SW480 (cell line): Measurements from ENCODE around the gene ZNF236.
"Not testable (repeated sequence)": the region's sequence is repeated elsewhere in the genome, so short reads cannot be mapped to it uniquely, and the experiment has no call there.

Source experiments
- DNase-seq: peaks from one replicate; pipeline ENCODE4 v3.0.0-alpha.2; 2016; ENCODE audit warnings: low spot score

ZNF236 gene

DNA sequence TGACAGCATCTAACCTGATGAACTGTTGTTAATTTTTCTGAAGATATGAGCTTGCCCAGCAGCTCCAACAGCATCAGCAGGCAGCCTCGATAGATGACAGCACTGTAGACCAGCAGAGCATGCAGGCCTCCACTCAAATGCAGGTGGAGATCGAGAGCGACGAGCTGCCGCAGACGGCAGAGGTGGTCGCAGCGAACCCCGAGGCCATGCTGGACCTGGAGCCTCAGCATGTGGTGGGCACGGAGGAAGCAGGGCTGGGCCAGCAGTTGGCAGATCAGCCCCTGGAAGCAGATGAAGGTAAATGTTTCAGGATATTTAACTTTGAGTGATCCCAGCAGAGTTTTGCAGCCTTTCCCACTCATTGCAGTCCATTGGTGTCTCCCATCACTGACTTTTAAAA is 85.9 kb downstream of the ZNF236 start:
- DNase-seq = no peak

DNA sequence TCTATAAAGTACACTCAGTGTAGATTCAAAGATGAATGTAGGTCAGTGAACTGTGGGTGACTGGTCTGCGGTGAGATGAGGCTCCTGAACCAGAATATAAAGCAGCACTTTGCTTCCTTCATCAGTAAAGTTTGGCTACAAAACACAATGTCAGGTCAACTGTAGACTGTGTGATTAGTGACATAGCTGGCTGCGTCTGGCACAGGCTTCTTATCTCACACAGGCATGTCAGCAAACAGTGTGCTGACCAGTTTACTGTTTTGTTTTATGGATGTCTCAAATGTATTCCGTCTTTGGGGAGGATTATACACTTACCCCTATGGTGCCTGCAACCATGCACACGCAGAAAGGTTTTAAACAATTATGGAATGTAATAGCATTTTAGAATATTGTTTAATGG is 87.1 kb downstream of the ZNF236 start:
- no peak for DNase-seq

DNA sequence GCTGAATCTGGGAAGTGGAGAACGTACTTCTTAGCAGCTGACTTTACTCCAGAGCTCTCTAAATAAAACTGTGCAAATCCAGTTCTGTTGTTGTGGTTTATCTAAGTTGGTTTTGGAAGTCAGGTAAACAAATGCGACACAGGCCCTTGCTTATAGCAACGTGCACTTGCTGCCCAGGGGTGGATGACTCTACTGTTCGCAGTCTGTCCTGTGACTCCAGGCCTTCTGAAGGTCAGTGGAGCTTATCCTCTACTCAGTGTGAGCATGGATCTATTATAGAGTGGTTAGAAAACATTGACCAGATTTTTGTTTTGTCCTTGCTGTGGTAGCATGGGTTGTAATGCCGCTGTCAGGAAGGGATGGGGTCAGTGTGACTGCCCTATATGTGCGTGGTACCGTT is 89.1 kb downstream of the ZNF236 start:
- DNase-seq = no peak

DNA sequence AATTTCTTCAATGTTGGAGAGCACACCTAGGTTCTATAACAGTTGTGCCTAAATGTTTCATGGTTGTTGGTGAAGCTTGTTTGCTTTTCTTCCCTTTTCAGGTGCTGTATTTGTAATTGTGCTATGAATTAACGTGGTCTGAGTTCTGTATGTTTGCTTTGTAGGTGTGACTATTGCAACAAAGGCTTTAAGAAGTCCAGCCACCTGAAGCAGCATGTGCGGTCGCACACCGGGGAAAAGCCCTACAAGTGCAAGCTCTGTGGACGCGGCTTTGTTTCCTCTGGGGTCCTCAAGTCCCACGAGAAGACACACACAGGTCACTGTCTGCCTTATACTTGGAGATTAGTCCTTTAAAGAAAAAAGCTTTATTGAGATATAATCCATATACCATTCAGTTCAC is 91.2 kb downstream of the ZNF236 start:
- no peak for DNase-seq

DNA sequence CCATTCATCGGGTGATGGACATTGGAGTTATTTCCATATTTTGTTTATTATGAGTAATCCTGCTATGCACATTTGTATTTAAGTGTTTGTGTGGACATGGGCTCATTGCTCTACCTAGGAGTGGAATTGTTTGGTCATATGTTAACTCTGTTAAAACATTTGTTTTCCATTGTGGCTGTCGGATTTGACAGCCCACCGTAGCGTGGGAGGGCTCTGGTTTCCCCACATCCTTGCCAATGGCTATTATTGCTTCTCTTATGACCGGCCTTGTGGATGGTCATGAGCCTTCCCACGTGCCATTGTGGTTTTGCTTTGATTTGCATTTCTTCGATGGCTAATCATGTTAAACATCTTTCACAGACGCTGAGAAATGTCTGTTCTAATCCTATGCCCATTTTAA is 92.0 kb downstream of the ZNF236 start:
- no peak for DNase-seq

DNA sequence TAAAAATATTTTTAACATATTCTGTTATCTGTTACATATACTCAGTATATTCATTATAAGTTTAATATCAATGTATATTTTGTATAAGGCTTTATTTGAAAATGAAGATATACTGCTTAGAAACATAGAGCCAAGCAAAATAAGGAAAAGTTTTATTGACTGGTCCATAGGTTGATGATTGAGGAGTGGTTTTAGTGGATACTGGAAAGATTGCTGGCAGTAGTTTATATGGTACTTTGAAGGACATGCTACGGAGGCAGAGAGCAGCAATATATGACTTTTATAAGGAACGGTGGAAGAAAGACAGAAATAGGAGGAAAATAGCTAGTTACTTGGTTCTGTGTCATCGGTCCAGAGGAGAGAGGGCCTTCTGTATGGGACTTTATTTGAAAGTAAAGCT is 92.4 kb downstream of the ZNF236 start:
- DNase-seq = no peak

DNA sequence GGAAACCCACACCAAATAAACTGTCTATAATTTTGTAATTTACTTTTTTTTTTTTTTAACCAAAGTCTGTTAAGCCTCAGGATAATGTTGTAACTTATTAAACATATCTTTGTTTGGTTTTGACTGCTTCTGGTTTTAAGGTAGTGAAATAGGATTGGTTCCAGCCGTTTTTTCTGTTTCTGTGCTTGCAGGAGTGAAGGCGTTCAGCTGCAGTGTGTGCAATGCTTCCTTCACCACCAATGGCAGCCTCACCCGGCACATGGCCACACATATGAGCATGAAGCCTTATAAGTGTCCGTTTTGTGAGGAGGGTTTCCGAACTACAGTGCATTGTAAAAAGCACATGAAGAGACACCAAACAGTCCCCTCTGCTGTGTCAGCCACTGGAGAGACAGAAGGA is 93.1 kb downstream of the ZNF236 start:
- DNase-seq = no peak

DNA sequence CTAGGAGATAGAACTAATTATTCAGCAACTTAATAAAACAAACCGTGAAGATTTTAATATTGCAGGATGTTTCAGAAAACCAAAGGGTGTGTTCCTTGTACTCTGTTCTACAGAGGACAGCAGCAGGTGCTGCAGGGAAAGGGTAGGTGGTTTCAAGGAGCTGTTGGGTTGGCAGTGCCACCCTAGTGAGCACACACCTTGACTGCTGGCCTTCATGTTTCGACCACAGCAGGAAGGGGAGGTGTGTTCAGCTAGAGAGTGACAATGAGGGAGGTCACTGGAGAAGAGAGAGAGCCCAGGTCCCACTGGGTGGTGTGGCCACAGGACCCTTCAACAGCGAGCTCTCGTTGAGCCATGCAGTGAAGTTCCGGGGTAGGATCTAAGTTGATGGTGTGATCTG is 98.6 kb downstream of the ZNF236 start:
- no peak for DNase-seq

DNA sequence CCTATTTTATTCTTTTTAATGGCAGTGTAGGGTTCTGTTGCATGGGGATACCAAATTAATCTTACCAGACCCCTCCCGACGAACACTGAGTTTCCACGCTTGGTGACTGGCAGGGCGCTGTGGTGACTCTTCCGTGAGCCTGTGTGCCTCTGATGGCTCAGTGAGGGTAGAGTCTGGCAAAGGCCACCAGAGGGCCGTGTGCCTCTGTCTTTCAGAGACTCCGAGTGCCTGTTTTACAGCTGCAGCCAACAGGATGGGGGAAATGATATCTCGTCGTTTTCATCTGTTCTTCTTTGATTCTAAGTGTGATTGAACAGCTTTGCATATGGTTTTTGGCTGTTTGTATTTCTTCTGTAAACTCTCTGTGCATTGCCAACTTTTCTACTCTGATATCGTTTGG is 99.8 kb downstream of the ZNF236 start:
- no peak for DNase-seq

DNA sequence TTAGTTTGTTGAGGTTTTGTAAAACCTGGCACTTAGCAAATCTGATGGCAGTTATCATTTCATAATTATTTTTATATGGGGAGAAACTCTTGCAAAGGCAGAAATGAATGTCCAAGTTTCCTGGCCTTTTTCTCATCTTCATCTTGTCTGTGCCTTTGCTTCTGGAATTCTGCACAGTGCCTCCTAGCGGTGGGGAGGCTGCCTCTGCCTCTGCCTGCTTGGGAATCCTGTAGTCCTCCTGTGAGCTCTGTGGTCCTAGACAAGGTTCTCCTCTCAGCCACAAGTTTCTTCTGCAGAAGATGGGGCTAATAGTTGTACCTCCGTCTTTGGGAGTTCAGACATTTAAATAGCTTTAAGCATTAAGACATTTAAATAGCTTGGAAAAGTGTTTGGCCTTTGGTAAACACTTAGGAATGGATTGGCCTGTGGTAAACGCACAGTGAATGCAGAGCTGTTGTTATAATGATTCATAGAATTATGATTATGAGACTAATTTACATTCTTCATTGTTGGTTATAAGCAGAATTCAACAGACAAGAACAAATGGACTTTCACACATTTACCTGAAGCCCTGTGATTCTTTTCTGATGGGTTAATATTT is 101.2 kb downstream of the ZNF236 start:
- DNase-seq = peak; percentile 2

DNA sequence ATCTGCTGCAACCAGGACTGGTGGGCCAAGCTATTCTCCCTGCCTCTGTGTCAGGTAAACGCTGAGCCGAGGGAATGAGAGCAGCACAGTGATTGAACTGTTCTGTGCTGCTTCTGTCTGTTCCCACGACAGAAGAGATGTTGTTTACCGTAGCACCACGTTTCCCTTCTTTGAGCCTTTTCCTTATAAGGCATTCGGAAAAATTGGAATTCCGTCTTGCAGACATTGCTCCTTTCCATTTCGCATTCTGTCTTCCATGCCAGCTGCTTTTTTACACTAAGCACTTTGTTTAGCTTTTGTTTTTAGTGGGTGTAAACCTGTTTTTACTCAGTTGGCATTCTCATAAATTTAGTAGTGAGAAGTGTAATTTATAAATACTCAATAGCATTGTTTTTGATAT is 103.1 kb downstream of the ZNF236 start:
- DNase-seq = no peak

DNA sequence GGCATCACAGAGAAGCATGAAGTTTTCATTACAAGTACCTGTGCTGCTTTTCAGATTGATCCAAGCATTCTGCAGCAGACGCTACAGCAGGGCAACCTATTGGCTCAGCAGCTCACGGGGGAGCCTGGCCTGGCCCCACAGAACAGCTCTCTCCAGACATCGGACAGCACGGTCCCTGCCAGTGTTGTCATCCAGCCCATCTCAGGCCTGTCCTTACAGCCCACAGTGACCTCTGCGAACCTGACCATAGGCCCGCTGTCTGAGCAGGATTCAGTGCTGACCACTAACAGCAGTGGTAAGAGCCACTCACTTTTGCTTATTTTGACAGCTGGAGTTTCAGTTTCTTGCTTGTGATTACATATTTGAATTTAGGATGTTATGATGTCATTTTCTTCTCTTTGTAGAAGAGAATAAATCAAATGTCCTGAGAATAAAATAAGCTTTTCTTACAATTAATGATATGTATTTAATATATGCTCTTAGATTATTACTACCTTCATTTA is 104.9 kb downstream of the ZNF236 start:
- no peak for DNase-seq

DNA sequence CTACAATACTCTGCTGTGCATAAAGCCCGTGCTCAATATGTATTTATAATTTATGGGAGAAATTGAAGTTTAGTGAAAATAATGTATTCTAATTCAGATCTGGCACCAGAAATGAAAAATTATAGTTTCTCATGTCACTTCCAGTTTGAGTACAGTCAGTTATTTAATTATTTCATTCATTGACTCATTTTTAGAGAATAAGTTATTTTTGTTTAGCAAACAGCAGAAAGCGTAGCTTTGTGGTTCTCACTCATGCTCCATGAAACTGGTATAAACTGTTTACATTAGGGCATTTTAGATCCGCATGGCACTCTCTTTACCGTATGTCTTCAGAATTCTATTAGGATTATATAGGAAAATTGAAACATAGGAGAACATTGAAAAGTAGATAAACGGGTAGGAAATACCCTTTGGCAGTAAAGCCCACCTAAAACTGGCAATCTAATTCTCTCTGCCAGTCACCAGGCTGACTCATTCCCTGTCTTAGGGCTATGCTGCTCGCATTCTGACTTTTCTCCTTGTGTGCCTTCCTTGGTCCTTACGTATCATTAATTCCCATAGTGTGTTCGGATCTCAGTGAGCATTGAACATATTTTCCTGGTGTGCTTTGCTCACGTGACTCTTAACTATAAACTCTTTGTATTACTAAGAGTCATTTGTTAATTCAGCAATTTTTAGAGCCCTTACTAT is 106.0 kb downstream of the ZNF236 start:
- DNase-seq = no peak

DNA sequence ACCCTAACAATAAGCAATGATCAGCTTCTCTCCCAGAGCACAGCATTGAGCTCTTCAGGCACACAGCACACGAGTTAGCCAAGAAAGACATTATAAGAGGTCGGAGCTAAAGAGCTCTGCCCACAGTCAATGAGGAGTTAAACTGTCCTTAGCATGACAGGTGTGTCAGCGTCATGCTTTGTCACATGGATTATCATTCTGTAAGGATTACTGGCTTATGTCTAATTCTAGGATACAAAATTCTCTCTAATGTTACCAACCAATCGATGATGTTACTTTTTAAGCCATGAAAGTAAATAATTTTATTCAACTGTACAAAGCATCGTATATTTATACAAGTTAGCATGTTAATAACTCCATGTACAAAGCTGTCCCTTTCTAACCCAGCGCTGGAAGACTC is 108.8 kb downstream of the ZNF236 start:
- DNase-seq = no peak

DNA sequence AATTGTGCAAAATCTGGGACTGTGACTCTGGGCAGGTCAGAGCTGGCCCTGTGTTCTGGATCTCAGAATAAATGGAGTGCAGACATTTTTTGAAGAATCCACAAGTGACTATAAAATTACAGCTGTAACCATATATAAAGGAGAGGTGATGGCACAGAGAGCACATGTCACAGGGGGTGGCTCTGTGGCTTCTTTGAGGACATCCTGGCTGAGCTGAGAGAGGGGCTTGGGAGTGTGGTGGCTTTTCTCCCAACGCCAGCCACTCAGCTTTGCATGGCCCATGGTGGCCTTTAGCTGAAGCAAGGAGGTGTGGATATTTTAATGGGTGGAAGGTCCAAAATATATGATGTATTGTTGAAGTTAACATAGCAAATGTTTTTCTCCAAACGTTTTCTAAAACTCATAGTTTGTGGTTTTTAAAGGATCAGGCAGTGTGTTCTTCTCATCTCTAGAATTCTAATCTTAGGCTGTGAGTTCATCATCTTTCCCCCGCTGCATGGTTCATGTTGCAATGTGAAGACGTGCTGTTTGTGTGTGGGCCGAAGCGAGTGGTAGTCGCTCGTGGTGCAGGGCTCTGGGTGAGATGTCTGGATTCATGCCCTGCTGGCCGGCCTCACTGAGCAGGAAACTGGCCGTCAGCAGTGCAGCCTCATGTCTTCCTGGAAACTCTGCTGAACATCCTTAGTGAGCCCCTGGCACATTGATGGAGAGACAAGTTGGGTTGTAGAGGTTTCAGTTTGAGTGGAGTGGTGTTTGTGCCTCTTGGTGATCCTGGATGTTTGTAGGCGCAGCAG is 109.9 kb downstream of the ZNF236 start:
- DNase-seq = no peak

DNA sequence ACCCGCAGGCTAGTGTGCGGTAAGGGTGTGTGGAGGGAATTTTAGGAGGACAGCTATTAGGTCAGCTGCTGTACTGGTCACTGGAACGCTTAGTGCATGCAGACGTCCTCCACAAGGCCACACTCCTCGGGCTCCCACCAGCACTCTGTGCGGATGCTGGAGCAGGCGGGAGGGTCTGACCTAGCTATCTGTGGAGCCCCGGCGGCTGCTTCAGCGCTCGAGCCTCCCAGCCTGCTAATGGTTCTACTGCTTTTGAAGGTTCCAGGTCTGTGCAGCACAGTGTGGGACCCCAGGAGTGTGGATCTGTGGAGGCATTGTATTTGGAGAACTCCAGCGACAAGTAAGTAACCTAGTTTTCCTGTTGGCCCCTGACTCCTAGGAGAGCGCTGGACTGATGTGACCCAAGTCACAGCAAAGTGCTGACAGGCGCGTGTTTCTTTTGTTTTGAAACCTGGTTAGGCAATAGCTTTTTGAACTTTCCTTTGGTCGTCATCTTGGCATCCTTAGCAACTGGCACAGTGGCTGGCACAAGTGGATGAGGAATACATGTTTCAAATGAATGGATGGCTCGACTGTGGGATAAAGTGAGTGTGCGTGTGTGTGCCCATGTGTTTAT is 113.5 kb downstream of the ZNF236 start:
- DNase-seq = no peak

DNA sequence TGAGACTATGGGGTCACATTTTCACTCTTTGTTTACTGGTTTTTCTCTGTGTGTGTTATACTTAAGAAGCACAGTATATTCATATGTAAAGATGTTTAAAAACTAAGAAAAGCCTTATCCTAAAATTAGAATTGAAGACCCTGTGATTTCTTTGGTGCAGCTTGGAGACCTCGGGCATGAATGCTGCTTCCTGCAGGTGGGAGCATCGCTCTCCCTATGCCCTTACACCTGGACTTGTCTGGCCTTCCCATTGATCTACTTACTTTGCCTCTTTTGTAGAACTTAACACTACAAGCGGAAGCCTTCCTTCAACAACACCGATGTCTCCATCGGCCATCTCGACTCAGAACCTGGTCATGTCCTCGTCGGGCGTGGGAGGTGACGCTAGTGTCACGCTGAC is 114.5 kb downstream of the ZNF236 start:
- no peak for DNase-seq

DNA sequence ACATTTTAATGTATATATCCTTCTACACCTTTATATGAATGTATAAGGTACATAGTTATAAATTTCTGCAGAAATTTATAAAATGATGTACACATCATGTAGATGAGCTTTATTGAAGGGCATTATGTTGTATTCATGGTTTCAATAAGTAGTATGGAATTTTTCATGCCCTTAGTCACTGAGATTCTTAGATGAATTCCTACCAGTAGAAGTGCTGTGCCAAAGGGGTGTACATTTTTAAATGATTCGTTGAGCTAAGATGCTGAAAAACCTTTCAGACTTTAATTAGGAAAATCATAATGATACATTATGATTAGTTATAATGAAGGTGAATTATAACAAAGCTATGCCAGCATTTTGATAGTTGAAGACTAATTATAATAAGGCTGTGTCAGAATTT is 115.2 kb downstream of the ZNF236 start:
- no peak for DNase-seq

DNA sequence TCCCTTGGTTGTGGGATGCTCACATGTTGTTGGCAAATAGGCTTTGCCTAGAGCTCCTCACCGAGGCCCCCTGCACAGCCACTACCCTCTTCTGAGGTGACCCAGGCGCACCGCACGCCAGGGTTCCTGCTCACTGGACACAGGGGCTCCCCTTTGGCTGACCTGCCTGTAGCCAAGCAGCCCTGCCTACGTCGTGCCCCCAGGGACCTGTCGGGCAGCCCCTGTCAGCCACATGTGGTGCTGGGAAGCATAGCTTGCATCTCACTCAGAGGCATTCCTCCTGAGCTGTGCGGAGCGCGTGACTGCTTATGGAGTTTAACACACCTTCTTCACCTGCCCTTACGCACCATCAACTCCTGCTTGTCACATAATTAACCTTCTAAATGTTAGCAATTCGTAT is 116.3 kb downstream of the ZNF236 start:
- DNase-seq = no peak

DNA sequence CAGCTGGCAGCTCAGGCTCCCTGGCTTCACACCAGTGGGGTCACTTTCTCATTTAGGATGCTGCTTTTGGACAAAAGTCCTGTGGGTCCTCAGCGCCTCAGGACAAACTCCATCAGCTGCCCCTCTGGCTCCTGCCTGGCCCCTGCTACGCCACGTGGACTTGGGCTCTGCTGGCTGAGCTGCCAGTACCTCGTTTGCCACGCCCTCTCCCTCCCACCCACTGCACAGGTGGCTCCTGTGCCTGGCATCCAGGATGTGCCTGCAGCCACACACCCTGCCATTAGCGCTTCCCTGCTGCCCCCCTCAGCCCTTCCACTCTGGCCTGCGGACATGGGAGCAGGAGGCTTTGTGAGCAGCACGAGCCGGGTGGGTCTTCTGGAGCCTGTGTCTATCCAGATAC is 118.9 kb downstream of the ZNF236 start:
- DNase-seq = no peak

DNA sequence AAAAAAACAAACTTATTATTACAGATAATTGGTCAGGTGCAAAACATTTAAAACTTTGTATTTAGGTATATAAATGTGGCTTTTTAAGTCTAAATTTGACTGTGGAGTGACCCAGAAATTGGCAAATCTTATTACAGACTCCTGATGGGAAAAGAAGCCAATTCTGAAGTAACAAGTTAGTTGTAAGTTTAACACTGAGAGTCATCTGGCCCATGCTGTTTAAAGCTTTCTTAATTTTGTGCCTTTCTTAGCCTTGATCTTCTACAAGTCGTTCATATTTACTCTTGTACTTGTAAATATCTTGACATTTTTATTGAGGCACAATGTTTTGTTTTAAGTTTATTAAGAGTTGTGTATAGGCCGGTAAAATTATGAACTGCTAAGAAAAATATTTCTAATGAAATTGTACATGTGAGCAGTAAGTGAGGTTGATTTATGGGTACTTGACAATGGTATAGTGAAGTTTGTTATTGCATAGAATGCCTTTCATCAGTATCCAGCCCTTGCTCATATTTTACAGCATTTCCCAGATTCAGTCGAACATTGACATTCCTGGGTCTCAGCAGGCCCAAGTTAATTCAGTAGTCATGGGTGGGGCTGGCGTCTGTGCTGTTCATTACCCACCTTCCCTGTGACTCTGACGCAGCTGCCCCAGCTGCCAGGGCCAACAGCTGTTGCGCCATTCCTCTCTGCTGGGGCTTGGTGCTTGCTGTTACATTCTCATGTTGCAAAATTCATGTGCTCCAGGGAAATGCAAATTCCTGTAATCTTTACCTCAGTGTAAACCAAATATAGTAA is 121.4 kb downstream of the ZNF236 start:
- no peak for DNase-seq

DNA sequence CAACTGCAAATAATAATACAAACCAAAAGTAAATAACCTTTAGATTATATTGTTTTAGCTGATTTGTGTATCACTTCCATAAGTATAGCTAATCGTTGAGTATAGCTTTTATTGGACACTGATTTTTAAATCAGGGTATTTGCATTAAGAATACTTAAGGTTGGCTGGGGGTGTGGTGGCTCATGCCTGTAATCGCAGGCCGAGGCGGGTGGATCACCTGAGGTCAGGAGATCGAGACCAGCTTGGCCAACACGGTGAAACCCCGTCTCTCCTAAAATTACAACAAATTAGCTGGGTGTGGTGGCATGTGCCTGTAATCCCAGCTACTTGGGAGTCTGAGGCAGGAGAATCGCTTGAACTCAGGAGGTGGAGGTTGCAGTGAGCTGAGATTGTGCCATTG is 122.0 kb downstream of the ZNF236 start:
- not testable (repeated sequence) for DNase-seq
